Astrocyte (in vitro differentiated cells and primary cell): Measurements from ENCODE around the gene NPC2. TPM values are rescaled to one million over a fixed set of nuclear protein-coding genes. Genes with fewer than 3 reads are reported as not detected.

Source experiments
- DNase-seq: peaks from one replicate; pipeline ENCODE4 v3.0.0-alpha.2; 2010; ENCODE audit warnings: low read depth
- FAIRE-seq: peaks from 2 replicates; lab custom pipeline; 2011; peaks lifted over from hg19 to GRCh38; lab: Jason Lieb, UNC
- H2AFZ ChIP-seq: 2 replicates; pipeline ENCODE4 v1.6.0; 2012; ENCODE audit warnings: low read depth, low read length, inconsistent platforms
- H3K27ac ChIP-seq: 2 replicates; pipeline ENCODE4 v1.5.1; 2011; ENCODE audit warnings: low read depth, low read length, inconsistent platforms
- H3K27me3 ChIP-seq: 2 replicates; pipeline ENCODE4 v1.6.0; 2011; ENCODE audit warnings: low read length, inconsistent platforms; ENCODE audit not compliant: insufficient read depth
- H3K36me3 ChIP-seq: 2 replicates; pipeline ENCODE4 v1.5.1; 2011; ENCODE audit warnings: low read length, inconsistent platforms; ENCODE audit not compliant: insufficient read depth
- H3K4me1 ChIP-seq: 2 replicates; pipeline ENCODE4 v1.5.1; 2011; ENCODE audit warnings: low read length, inconsistent platforms; ENCODE audit not compliant: insufficient read depth
- H3K4me2 ChIP-seq: 2 replicates; pipeline ENCODE4 v1.6.0; 2012; ENCODE audit warnings: low read length, inconsistent platforms
- H3K4me3 ChIP-seq: 2 replicates; pipeline ENCODE4 v1.5.1; 2011; ENCODE audit warnings: low read depth, mild to moderate bottlenecking, low read length, inconsistent platforms; ENCODE audit not compliant: insufficient read depth
- H3K79me2 ChIP-seq: 2 replicates; pipeline ENCODE4 v1.6.0; 2012; ENCODE audit warnings: mild to moderate bottlenecking, low read length, inconsistent platforms; ENCODE audit not compliant: insufficient read depth
- H3K9ac ChIP-seq: 2 replicates; pipeline ENCODE4 v1.6.0; 2012; ENCODE audit warnings: mild to moderate bottlenecking, low read length, inconsistent platforms
- H3K9me3 ChIP-seq: 2 replicates; pipeline ENCODE4 v1.5.1; 2012; ENCODE audit warnings: low read depth, mild to moderate bottlenecking, low read length, inconsistent platforms; ENCODE audit not compliant: insufficient read depth
- H4K20me1 ChIP-seq: 2 replicates; pipeline ENCODE4 v1.6.0; 2012; ENCODE audit warnings: low read length, inconsistent platforms; ENCODE audit not compliant: insufficient read depth
- H3K27ac Mint-ChIP-seq: one replicate; pipeline ENCODE4 v1.8.0; 2021; ENCODE audit warnings: mild to moderate bottlenecking, mixed read lengths; ENCODE audit not compliant: unreplicated experiment
- H3K27me3 Mint-ChIP-seq: one replicate; pipeline ENCODE4 v1.8.0; 2021; ENCODE audit warnings: low read depth, mixed read lengths; ENCODE audit not compliant: unreplicated experiment
- H3K36me3 Mint-ChIP-seq: one replicate; pipeline ENCODE4 v1.8.0; 2021; ENCODE audit warnings: low read depth, mixed read lengths; ENCODE audit not compliant: unreplicated experiment
- H3K4me1 Mint-ChIP-seq: one replicate; pipeline ENCODE4 v1.8.0; 2021; ENCODE audit warnings: low read depth, mixed read lengths; ENCODE audit not compliant: unreplicated experiment
- H3K4me3 Mint-ChIP-seq: one replicate; pipeline ENCODE4 v1.8.0; 2021; ENCODE audit warnings: mild to moderate bottlenecking, moderate library complexity, mixed read lengths; ENCODE audit not compliant: unreplicated experiment
- H3K9me3 Mint-ChIP-seq: one replicate; pipeline ENCODE4 v1.8.0; 2021; ENCODE audit warnings: mild to moderate bottlenecking, mixed read lengths; ENCODE audit not compliant: unreplicated experiment
- EZH2 ChIP-seq: IDR thresholded peaks from 2 replicates; pipeline ENCODE4 v1.6.1; 2012; ENCODE audit warnings: mild to moderate bottlenecking, low read length, inconsistent platforms; ENCODE audit not compliant: insufficient read depth
- total RNA-seq: library from RNA; stranded (reverse); gene quantifications from 2 replicates; pipeline ENCODE4 v1.2.1, GENCODE V29; 2021
- TF ChIP-seq, protein P1 (sequence below): IDR thresholded peaks from 2 replicates; pipeline ENCODE4 v1.5.1; 2011; ENCODE audit warnings: low read depth, mild to moderate bottlenecking, inconsistent platforms, low read length, moderate library complexity; ENCODE audit not compliant: insufficient read depth

NPC2 gene
- total RNA-seq, 1 donor from 2014 or later, result 178 TPM

DNA sequence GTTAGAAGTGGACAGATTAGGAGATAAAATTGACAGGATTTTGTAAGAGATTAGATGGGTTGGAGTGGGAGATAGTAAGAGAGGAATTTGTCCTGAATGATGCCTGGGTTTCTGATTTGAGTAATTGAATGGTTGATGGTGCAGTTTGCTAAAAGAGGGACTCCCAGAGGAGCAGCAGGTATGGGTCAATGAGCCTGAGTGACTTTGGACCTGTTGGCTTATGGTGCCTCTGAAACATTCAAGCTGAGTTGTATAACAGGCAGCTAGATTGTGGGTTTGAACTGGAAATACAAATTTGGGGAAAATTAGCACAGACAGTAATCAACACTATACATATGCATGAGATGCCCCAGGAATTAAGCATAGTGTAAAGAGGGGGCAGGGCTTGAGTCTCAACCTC is 50.3 kb downstream of the NPC2 start:
- H3K27me3 ChIP-seq, result peaks cover 19% of the 10 kb centered on the region
- H3K36me3 Mint-ChIP-seq, result no peaks in the 10 kb centered on the region
- no peaks in the 10 kb centered on the region for H4K20me1 ChIP-seq
- H3K79me2 ChIP-seq, result no peaks in the 10 kb centered on the region
- H3K27me3 Mint-ChIP-seq, result peaks cover 9% of the 10 kb centered on the region
- H3K9me3 ChIP-seq, result no peaks in the 10 kb centered on the region
- peaks cover 4% of the 10 kb centered on the region for H3K4me1 Mint-ChIP-seq
- DNase-seq, result no peak
- H3K4me2 ChIP-seq, result no peak overlapping the region
- no peak overlapping the region for H3K4me3 ChIP-seq
- H3K9me3 Mint-ChIP-seq, result no peaks in the 10 kb centered on the region
- H2AFZ ChIP-seq, result no peak overlapping the region
- no peak overlapping the region for H3K27ac Mint-ChIP-seq
- no peaks in the 10 kb centered on the region for H3K4me1 ChIP-seq
- no peaks in the 10 kb centered on the region for H3K36me3 ChIP-seq
- no peak overlapping the region for H3K4me3 Mint-ChIP-seq
- no peak for FAIRE-seq
- H3K27ac ChIP-seq, result no peak overlapping the region
- TF ChIP-seq, protein P1, sequence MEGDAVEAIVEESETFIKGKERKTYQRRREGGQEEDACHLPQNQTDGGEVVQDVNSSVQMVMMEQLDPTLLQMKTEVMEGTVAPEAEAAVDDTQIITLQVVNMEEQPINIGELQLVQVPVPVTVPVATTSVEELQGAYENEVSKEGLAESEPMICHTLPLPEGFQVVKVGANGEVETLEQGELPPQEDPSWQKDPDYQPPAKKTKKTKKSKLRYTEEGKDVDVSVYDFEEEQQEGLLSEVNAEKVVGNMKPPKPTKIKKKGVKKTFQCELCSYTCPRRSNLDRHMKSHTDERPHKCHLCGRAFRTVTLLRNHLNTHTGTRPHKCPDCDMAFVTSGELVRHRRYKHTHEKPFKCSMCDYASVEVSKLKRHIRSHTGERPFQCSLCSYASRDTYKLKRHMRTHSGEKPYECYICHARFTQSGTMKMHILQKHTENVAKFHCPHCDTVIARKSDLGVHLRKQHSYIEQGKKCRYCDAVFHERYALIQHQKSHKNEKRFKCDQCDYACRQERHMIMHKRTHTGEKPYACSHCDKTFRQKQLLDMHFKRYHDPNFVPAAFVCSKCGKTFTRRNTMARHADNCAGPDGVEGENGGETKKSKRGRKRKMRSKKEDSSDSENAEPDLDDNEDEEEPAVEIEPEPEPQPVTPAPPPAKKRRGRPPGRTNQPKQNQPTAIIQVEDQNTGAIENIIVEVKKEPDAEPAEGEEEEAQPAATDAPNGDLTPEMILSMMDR, result no peak
- no peak for TF ChIP-seq EZH2
- no peak overlapping the region for H3K9ac ChIP-seq

DNA sequence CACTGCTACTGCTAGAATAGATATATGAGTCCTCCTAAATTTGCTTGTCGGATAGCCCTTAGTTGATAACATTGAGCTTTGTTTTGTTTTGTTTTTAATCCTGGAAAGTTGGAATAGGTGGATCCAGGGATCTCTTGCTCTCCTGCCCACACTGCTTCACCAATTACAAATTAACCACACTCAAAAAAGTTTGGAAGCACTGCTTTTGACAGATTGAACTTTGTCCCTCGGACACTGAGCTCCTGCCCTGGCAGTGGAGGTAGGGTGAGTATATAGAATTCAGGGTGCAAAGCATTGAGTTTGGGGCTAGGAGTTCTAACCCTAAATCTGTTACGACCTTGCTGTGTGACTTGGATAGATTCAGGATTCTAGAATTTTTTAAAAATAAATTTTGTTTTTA is 52.0 kb downstream of the NPC2 start:
- Histone ChIP-seq H3K4me1 (no peaks in the 10 kb centered on the region), H2AFZ (no peak overlapping the region), H3K4me2 (no peak overlapping the region), H3K9me3 (no peaks in the 10 kb centered on the region), H4K20me1 (no peaks in the 10 kb centered on the region), H3K79me2 (no peaks in the 10 kb centered on the region), H3K36me3 (no peaks in the 10 kb centered on the region), H3K27ac (no peak overlapping the region), H3K9ac (no peak overlapping the region), H3K4me3 (no peak overlapping the region), H3K27me3 (peaks cover 19% of the 10 kb centered on the region)
- peaks cover 16% of the 10 kb centered on the region for H3K27me3 Mint-ChIP-seq
- no peak overlapping the region for H3K27ac Mint-ChIP-seq
- DNase-seq (no peak), FAIRE-seq (no peak)
- no peak for TF ChIP-seq EZH2
- TF ChIP-seq, protein P1, result no peak
- H3K9me3 Mint-ChIP-seq, result no peaks in the 10 kb centered on the region
- H3K4me1 Mint-ChIP-seq, result peaks cover 4% of the 10 kb centered on the region
- no peak overlapping the region for H3K4me3 Mint-ChIP-seq
- no peaks in the 10 kb centered on the region for H3K36me3 Mint-ChIP-seq

DNA sequence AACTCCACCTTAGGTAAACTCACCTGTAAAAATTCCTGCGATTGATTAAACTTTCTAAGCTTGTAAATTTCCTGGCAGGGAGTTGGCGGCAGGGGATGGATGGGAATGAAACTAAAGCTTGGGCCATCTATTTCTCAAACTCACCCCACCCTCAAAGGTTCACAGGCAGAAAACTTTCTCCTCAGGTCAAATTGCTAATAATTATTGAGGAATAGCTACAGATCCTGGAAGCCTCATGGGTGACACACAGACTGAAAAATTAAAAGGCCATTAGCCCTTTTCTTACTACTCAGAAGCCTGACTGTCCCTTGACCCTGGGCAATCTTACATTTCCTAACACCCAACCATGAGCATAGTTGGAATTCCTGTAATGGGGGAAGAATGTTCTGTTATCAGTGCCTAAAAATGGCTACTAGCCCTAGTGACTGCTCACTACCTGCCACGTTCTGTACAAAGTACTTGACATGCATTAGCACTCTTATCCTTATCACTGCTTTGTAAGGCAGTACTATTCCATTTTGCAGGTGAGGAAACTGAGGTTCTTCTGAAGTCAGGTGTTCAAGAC is 54.7 kb downstream of the NPC2 start:
- H3K27me3 Mint-ChIP-seq, result peaks cover 31% of the 10 kb centered on the region
- Histone ChIP-seq H3K27ac (no peak overlapping the region), H3K9ac (no peak overlapping the region), H3K4me2 (no peak overlapping the region), H3K4me1 (no peaks in the 10 kb centered on the region), H3K36me3 (no peaks in the 10 kb centered on the region), H3K79me2 (no peaks in the 10 kb centered on the region), H3K27me3 (peaks cover 24% of the 10 kb centered on the region), H3K9me3 (no peaks in the 10 kb centered on the region), H2AFZ (no peak overlapping the region), H3K4me3 (no peak overlapping the region), H4K20me1 (no peaks in the 10 kb centered on the region)
- no peaks in the 10 kb centered on the region for H3K9me3 Mint-ChIP-seq
- no peak overlapping the region for H3K4me3 Mint-ChIP-seq
- FAIRE-seq (no peak), DNase-seq (no peak)
- TF ChIP-seq, protein P1, result no peak
- no peak for TF ChIP-seq EZH2
- H3K4me1 Mint-ChIP-seq, result peaks cover 4% of the 10 kb centered on the region
- no peaks in the 10 kb centered on the region for H3K36me3 Mint-ChIP-seq
- no peak overlapping the region for H3K27ac Mint-ChIP-seq
